PC-3 (cell line): ENCODE results near the gene SRRM3. TPM values are rescaled to one million over a fixed set of nuclear protein-coding genes. Genes with fewer than 3 reads are reported as not detected.

Experiments used
- ATAC-seq: fragments of 200-7000 bp; cut with Tn5 transposase; 2 replicates; pipeline ENCODE4 v1.9.1; 2020; ENCODE audit warnings: mild to moderate bottlenecking, moderate library complexity
- BruUV-seq: library from RNA; stranded (reverse); fragments of 400-500 nt; replicated peaks from 2 replicates; lab custom pipeline; 2021; lab: Mats Ljungman, UMichigan
- CTCF ChIA-PET: fragments of 300-600 bp; sonication (Branson Sonifier 250); formaldehyde crosslinking; loops from one replicate; lab custom pipeline; 2022; ENCODE audit warnings: antibody characterized with exemption; lab: Charles Lee
- POLR2A ChIA-PET: fragments of 300-600 bp; sonication (Branson Sonifier 250); formaldehyde crosslinking; loops from one replicate; lab custom pipeline; 2022; ENCODE audit warnings: antibody characterized with exemption; ENCODE audit not compliant: unreplicated experiment; lab: Charles Lee
- DNase-seq: peaks from one replicate; pipeline ENCODE4 v3.0.0-alpha.2; 2015
- H2AFZ ChIP-seq: fragments of 300-600 bp; sonication (generic); 2 replicates; pipeline ENCODE4 v1.6.0; 2016; ENCODE audit warnings: antibody characterized with exemption, low read length
- H3F3A ChIP-seq: fragments of 300-600 bp; sonication (generic); one replicate; pipeline ENCODE4 v1.6.0; 2017; ENCODE audit warnings: antibody characterized with exemption, low read length, control low read depth, mild to moderate bottlenecking; ENCODE audit not compliant: unreplicated experiment
- H3K27ac ChIP-seq: fragments of 300-600 bp; sonication (generic); 2 replicates; pipeline ENCODE4 v1.5.1; 2016; ENCODE audit warnings: mild to moderate bottlenecking, low read length
- H3K27me3 ChIP-seq: fragments of 300-600 bp; sonication (generic); 2 replicates; pipeline ENCODE4 v1.6.1; 2016; ENCODE audit warnings: low read length, mixed read lengths
- H3K36me3 ChIP-seq: fragments of 300-600 bp; sonication (generic); 2 replicates; pipeline ENCODE4 v1.6.1; 2016; ENCODE audit warnings: low read depth, mixed run types, low read length, mixed read lengths
- H3K4me1 ChIP-seq: fragments of 300-600 bp; sonication (generic); 2 replicates; pipeline ENCODE4 v1.5.1; 2016; ENCODE audit warnings: low read length; ENCODE audit not compliant: insufficient read depth
- H3K4me2 ChIP-seq: fragments of 300-600 bp; sonication (generic); 2 replicates; pipeline ENCODE4 v1.6.0; 2016; ENCODE audit warnings: low read length
- H3K4me3 ChIP-seq: fragments of 300-600 bp; sonication (generic); 2 replicates; pipeline ENCODE4 v1.5.1; 2016; ENCODE audit warnings: mild to moderate bottlenecking, low read length, mixed read lengths
- H3K79me2 ChIP-seq: fragments of 300-600 bp; sonication (generic); 2 replicates; pipeline ENCODE4 v1.6.1; 2017; ENCODE audit warnings: low read length, mixed read lengths
- H3K9ac ChIP-seq: fragments of 300-600 bp; sonication (generic); 2 replicates; pipeline ENCODE4 v1.6.0; 2016; ENCODE audit warnings: mild to moderate bottlenecking, low read length
- H3K9me2 ChIP-seq: fragments of 300-600 bp; sonication (generic); replicated peaks from 2 replicates; pipeline ENCODE4 v1.6.1; 2016; ENCODE audit warnings: mixed run types, low read length, mixed read lengths
- H3K9me3 ChIP-seq: fragments of 300-600 bp; sonication (generic); 2 replicates; pipeline ENCODE4 v1.6.1; 2016; ENCODE audit warnings: low read length, mixed read lengths
- H4K20me1 ChIP-seq: fragments of 300-600 bp; sonication (generic); 2 replicates; pipeline ENCODE4 v1.6.1; 2016; ENCODE audit warnings: low read length, mixed read lengths
- CTCF ChIP-seq: fragments of 300-600 bp; sonication (generic); conservative IDR thresholded peaks from 2 replicates; pipeline ENCODE4 v1.5.1; 2017; ENCODE audit warnings: antibody characterized with exemption, low read depth, mild to moderate bottlenecking, low read length
- EZH2 ChIP-seq: fragments of 300-600 bp; sonication (generic); IDR thresholded peaks from one replicate; pipeline ENCODE4 v1.6.1; 2017; ENCODE audit warnings: antibody characterized with exemption, mild to moderate bottlenecking, low read length; ENCODE audit not compliant: unreplicated experiment
- EZH2phosphoT487 ChIP-seq: fragments of 300-600 bp; sonication (generic); IDR thresholded peaks from 2 replicates; pipeline ENCODE4 v1.6.1; 2018; ENCODE audit warnings: mild to moderate bottlenecking, antibody characterized with exemption, low read length, borderline replicate concordance
- intact Hi-C: fragments of 100-400 bp; cut with micrococcal nuclease; formaldehyde crosslinking; loops from 2 replicates; pipeline ENCODE4 v1.9.0; 2023
- total RNA-seq: library from RNA; depleted of rRNA; stranded (reverse); fragments of >200 nt; gene quantifications from 2 replicates; pipeline ENCODE4 v1.2.3, GENCODE V29; 2014

SRRM3 gene
- total RNA-seq, 1 experiment from 2014 or later = 0.66 TPM

GRCh38 chr7:76265299-76265698, 63.6 kb downstream of the SRRM3 start:
- Histone ChIP-seq H3K4me1 (no peaks in the 10 kb centered on the region), H3K79me2 (no peaks in the 10 kb centered on the region)

GRCh38 chr7:76267107-76267893, 65.6 kb downstream of the SRRM3 start:
- no peaks in the 10 kb centered on the region for H3K36me3 ChIP-seq
- no peaks in the 10 kb centered on the region for H3K27me3 ChIP-seq
- no peaks in the 10 kb centered on the region for H3F3A ChIP-seq
- TF ChIP-seq EZH2phosphoT487 (no peak), EZH2 (no peak), CTCF (no peak)
- ATAC-seq (no peak), DNase-seq (no peak)
- H3K9me3 ChIP-seq = no peaks in the 10 kb centered on the region
- H3K9me2 ChIP-seq = no peaks in the 10 kb centered on the region
- no peaks in the 10 kb centered on the region for H3K79me2 ChIP-seq
- no peak overlapping the region for H3K4me3 ChIP-seq
- CTCF ChIA-PET = no interaction called here
- no peaks in the 10 kb centered on the region for H4K20me1 ChIP-seq
- H2AFZ ChIP-seq = no peak overlapping the region
- BruUV-seq = no TSS peak
- POLR2A ChIA-PET = no interaction called here
- intact Hi-C loops = no loop called here
- no peak overlapping the region for H3K27ac ChIP-seq
- H3K9ac ChIP-seq = no peak overlapping the region
- no peaks in the 10 kb centered on the region for H3K4me1 ChIP-seq
- H3K4me2 ChIP-seq = no peak overlapping the region

More at GRCh38 chr7:76265299-76265698, 63.6 kb downstream of the SRRM3 start:
- ChIA-PET POLR2A (no interaction called here), CTCF (interaction anchor here (0.6 kb wide), 1 partner anchor 87 kb away, joined by 3 read pairs; no protein-coding TSS in a partner anchor)
- H3K9me2 ChIP-seq = no peaks in the 10 kb centered on the region
- BruUV-seq = no TSS peak
- no peak overlapping the region for H3K4me2 ChIP-seq
- no peak overlapping the region for H3K9ac ChIP-seq
- intact Hi-C loops = no loop called here
- no peaks in the 10 kb centered on the region for H3K9me3 ChIP-seq
- H3F3A ChIP-seq = no peaks in the 10 kb centered on the region
- H2AFZ ChIP-seq = no peak overlapping the region
- H4K20me1 ChIP-seq = no peaks in the 10 kb centered on the region
- TF ChIP-seq EZH2phosphoT487 (no peak), CTCF (no peak), EZH2 (no peak)
- no peaks in the 10 kb centered on the region for H3K27me3 ChIP-seq
- no peak for DNase-seq
- H3K36me3 ChIP-seq = no peaks in the 10 kb centered on the region
- H3K4me3 ChIP-seq = no peak overlapping the region
- no peak overlapping the region for H3K27ac ChIP-seq
- ATAC-seq = no peak

- no peak overlapping the region for H3K27ac ChIP-seq
- no peaks in the 10 kb centered on the region for H3K9me2 ChIP-seq
- ChIA-PET CTCF (no interaction called here), POLR2A (no interaction called here)
- no peak overlapping the region for H3K9ac ChIP-seq
- H3K9me3 ChIP-seq = no peaks in the 10 kb centered on the region
- H3K36me3 ChIP-seq = no peaks in the 10 kb centered on the region
- no peaks in the 10 kb centered on the region for H3K27me3 ChIP-seq
- no peak for TF ChIP-seq EZH2
- TF ChIP-seq EZH2phosphoT487 = no peak
- TF ChIP-seq CTCF = no peak
- H2AFZ ChIP-seq = no peak overlapping the region
- no peak for DNase-seq
- ATAC-seq = 0 out of 2 replicates have a peak, but pooled peaks have one; percentile 21
- no TSS peak for BruUV-seq
- no peaks in the 10 kb centered on the region for H3K4me1 ChIP-seq
- H4K20me1 ChIP-seq = no peaks in the 10 kb centered on the region
- H3K79me2 ChIP-seq = no peaks in the 10 kb centered on the region
- H3F3A ChIP-seq = no peaks in the 10 kb centered on the region
- no peak overlapping the region for H3K4me2 ChIP-seq
- intact Hi-C loops = no loop called here
- no peak overlapping the region for H3K4me3 ChIP-seq
These were observed 66.1 kb downstream of the SRRM3 start for GRCh38 chr7:76267894-76268183.
